ENCODE measurements around the gene ZEB2. TPM values are rescaled to one million over a fixed set of nuclear protein-coding genes. Genes with fewer than 3 reads are reported as not detected.

Gene ZEB2
- total and polyA plus RNA-seq, 10 of the 15 experiments (the other 5 are each of a cell fraction or from before 2014, with no cell fraction given) = 0.14 to 3.2 (median 0.84) TPM

DNA sequence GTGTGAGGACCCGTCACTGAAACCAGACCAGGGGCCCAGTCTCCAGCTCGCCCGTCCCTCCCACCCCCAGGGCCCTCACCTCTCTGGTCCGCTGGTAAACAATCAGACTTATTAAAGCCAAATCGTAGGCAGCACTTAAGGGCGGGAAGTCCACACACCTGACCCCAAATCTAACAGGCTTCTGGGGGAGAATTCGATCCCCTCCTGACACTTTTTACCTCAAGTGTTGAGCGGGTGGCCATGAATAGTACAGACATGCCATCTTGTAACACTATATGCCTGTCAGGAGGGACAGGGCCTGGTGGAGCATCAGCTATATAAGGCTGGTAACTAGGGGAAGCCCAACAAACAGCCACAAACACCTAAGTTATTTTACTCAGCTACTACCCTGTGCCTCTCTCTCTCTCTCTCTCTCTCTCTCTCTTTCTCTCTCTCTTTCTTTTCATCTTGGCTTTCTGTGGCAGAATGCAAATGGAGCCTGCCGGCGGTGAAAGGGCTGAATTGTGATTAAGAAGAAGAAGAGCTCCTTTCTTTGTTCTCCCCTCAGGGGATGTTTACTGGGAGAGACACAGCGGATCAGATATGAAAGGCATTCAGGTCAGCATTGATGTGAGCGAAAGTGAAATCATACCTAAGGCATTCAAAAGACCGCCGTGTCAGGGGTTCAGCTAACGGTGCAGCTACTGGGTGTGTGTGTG lies 9.5 kb downstream of the ZEB2 start (continued):
- TF ChIP-seq YY1 (IDR thresholded peaks at IDR 0.05; ENCODE audit: low read depth, low read length) (peak; percentile 11; the same call in 1 of the 2 replicates), POLR2A (IDR thresholded peaks at IDR 0.05; ENCODE audit: low read depth, low read length) (no peak), IKZF2 (IDR thresholded peaks at IDR 0.05) (peak in 1 of 2 experiments; percentile 58; a peak in 2 of 4 replicates), RAD21 (IDR thresholded peaks at IDR 0.05; ENCODE audit: insufficient read depth, low read depth, low read length) (no peak), NFIC (IDR thresholded peaks at IDR 0.05; ENCODE audit: low read depth, low read length) (no peak), SUPT20H (IDR thresholded peaks at IDR 0.05; ENCODE audit: borderline replicate concordance, control insufficient read depth, low read depth, low read length) (no peak), MEF2B (IDR thresholded peaks at IDR 0.05; ENCODE audit: partially characterized antibody, poor library complexity, severe bottlenecking) (no peak), SPI1 (IDR thresholded peaks at IDR 0.05; ENCODE audit: borderline replicate concordance, insufficient read depth, low read depth, low read length) (no peak), PKNOX1 (IDR thresholded peaks at IDR 0.05) (no peak), IRF4 (IDR thresholded peaks at IDR 0.05; ENCODE audit: low read depth, low read length) (0 out of 2 replicates have a peak, but pooled peaks have one; percentile 33), SKIL (IDR thresholded peaks at IDR 0.05; ENCODE audit: low read depth, poor library complexity, severe bottlenecking) (peak; percentile 33), IRF5 (IDR thresholded peaks at IDR 0.05; ENCODE audit: borderline replicate concordance) (no peak)
- TF ChIP-seq, protein P1, sequence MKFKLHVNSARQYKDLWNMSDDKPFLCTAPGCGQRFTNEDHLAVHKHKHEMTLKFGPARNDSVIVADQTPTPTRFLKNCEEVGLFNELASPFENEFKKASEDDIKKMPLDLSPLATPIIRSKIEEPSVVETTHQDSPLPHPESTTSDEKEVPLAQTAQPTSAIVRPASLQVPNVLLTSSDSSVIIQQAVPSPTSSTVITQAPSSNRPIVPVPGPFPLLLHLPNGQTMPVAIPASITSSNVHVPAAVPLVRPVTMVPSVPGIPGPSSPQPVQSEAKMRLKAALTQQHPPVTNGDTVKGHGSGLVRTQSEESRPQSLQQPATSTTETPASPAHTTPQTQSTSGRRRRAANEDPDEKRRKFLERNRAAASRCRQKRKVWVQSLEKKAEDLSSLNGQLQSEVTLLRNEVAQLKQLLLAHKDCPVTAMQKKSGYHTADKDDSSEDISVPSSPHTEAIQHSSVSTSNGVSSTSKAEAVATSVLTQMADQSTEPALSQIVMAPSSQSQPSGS (IDR thresholded peaks at IDR 0.05; ENCODE audit: low read length) = no peak; the same call in 1 of the 2 replicates
- TF ChIP-seq, protein P2, sequence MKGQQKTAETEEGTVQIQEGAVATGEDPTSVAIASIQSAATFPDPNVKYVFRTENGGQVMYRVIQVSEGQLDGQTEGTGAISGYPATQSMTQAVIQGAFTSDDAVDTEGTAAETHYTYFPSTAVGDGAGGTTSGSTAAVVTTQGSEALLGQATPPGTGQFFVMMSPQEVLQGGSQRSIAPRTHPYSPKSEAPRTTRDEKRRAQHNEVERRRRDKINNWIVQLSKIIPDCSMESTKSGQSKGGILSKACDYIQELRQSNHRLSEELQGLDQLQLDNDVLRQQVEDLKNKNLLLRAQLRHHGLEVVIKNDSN (IDR thresholded peaks at IDR 0.05; ENCODE audit: borderline replicate concordance, extremely low read length, insufficient read depth, low read depth, low read length) = no peak
- TF ChIP-seq, protein P3, sequence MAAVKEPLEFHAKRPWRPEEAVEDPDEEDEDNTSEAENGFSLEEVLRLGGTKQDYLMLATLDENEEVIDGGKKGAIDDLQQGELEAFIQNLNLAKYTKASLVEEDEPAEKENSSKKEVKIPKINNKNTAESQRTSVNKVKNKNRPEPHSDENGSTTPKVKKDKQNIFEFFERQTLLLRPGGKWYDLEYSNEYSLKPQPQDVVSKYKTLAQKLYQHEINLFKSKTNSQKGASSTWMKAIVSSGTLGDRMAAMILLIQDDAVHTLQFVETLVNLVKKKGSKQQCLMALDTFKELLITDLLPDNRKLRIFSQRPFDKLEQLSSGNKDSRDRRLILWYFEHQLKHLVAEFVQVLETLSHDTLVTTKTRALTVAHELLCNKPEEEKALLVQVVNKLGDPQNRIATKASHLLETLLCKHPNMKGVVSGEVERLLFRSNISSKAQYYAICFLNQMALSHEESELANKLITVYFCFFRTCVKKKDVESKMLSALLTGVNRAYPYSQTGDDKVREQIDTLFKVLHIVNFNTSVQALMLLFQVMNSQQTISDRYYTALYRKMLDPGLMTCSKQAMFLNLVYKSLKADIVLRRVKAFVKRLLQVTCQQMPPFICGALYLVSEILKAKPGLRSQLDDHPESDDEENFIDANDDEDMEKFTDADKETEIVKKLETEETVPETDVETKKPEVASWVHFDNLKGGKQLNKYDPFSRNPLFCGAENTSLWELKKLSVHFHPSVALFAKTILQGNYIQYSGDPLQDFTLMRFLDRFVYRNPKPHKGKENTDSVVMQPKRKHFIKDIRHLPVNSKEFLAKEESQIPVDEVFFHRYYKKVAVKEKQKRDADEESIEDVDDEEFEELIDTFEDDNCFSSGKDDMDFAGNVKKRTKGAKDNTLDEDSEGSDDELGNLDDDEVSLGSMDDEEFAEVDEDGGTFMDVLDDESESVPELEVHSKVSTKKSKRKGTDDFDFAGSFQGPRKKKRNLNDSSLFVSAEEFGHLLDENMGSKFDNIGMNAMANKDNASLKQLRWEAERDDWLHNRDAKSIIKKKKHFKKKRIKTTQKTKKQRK (IDR thresholded peaks at IDR 0.05; ENCODE audit: low read depth, low read length) = no peak

Data from GM12878 (cell line).